Measurements from ENCODE around the gene JAKMIP3.

GRCh38 chr10:132066186-132066585 is 440 bp downstream of the JAKMIP3 start:
- TF ChIP-seq, protein P1, sequence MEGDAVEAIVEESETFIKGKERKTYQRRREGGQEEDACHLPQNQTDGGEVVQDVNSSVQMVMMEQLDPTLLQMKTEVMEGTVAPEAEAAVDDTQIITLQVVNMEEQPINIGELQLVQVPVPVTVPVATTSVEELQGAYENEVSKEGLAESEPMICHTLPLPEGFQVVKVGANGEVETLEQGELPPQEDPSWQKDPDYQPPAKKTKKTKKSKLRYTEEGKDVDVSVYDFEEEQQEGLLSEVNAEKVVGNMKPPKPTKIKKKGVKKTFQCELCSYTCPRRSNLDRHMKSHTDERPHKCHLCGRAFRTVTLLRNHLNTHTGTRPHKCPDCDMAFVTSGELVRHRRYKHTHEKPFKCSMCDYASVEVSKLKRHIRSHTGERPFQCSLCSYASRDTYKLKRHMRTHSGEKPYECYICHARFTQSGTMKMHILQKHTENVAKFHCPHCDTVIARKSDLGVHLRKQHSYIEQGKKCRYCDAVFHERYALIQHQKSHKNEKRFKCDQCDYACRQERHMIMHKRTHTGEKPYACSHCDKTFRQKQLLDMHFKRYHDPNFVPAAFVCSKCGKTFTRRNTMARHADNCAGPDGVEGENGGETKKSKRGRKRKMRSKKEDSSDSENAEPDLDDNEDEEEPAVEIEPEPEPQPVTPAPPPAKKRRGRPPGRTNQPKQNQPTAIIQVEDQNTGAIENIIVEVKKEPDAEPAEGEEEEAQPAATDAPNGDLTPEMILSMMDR (IDR thresholded peaks at IDR 0.05): no peak
- no peak for TF ChIP-seq POLR2AphosphoS5 (IDR thresholded peaks at IDR 0.05)

All from breast epithelium (tissue), 3 donors.